GM13977 (cell line): ENCODE results near the gene MRPL19.

Experiments
- DNase-seq: peaks from one replicate; pipeline ENCODE4 v3.0.0; 2012; ENCODE audit warnings: low spot score
- in situ Hi-C: fragments of 300-500 bp; cut with MboI; formaldehyde crosslinking; loops from one replicate; pipeline ENCODE4 v1.12.0; 2022; ENCODE audit warnings: low sequenced_read_pairs, low pct_unique_long_range_greater_than_20kb, mixed read lengths, inconsistent platforms; ENCODE audit not compliant: unreplicated experiment
- TF ChIP-seq, protein P1 (sequence below): IDR thresholded peaks from 2 replicates; pipeline ENCODE4 v1.5.1; 2012; ENCODE audit warnings: mild to moderate bottlenecking, control low read depth; ENCODE audit not compliant: insufficient read depth; ENCODE audit errors: extremely low read depth, missing control alignments

The MRPL19 gene

DNA sequence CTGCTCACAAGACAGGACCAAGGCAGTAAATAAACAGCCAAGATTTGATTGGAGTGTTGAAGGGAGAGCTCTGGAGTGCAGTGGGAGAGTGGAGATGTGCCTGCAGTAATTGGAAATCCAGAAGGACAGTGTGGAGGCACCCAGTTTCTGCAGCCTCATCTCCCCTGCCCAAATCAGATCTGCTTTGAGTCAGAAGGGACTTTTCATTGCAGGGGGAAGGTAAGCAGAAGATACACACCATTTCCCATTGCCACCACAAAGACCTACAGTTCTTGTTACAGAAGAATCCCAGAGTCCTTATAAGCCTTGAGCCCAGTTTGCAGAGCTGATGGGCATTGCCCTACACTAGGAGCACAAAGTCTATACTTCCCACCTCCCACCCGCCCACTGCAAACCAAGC, 91.4 kb downstream of the MRPL19 start:
- no peak for DNase-seq
- in situ Hi-C loops = no loop called here
- TF ChIP-seq, protein P1, sequence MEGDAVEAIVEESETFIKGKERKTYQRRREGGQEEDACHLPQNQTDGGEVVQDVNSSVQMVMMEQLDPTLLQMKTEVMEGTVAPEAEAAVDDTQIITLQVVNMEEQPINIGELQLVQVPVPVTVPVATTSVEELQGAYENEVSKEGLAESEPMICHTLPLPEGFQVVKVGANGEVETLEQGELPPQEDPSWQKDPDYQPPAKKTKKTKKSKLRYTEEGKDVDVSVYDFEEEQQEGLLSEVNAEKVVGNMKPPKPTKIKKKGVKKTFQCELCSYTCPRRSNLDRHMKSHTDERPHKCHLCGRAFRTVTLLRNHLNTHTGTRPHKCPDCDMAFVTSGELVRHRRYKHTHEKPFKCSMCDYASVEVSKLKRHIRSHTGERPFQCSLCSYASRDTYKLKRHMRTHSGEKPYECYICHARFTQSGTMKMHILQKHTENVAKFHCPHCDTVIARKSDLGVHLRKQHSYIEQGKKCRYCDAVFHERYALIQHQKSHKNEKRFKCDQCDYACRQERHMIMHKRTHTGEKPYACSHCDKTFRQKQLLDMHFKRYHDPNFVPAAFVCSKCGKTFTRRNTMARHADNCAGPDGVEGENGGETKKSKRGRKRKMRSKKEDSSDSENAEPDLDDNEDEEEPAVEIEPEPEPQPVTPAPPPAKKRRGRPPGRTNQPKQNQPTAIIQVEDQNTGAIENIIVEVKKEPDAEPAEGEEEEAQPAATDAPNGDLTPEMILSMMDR = no peak
